HCT116 (cell line): ENCODE results near the gene DOK6. TPM values are rescaled to one million over a fixed set of nuclear protein-coding genes. Genes with fewer than 3 reads are reported as not detected.

Source experiments
- ATAC-seq: fragments of 200-7000 bp; cut with Tn5 transposase; 2 replicates; pipeline ENCODE4 v1.9.1; 2020; ENCODE audit warnings: mild to moderate bottlenecking, moderate library complexity
- BruUV-seq: library from RNA; stranded (reverse); fragments of 400-500 nt; replicated peaks from 2 replicates; lab custom pipeline; 2021; lab: Mats Ljungman, UMichigan
- CTCF ChIA-PET: fragments of 300-600 bp; sonication (Branson Sonifier 250); formaldehyde crosslinking; loops from one replicate; lab custom pipeline; 2021; ENCODE audit warnings: antibody characterized with exemption; lab: Charles Lee
- POLR2A ChIA-PET: fragments of 300-600, 350-600 bp; sonication (Branson Sonifier 250); formaldehyde crosslinking; loops from one replicate; lab custom pipeline; 2021; ENCODE audit warnings: antibody characterized with exemption; lab: Charles Lee
- RAD21 ChIA-PET, 2 experiments: fragments of 300-600 bp; sonication (Branson Sonifier 250); formaldehyde crosslinking; loops; one replicate each; lab custom pipeline; 2023; ENCODE audit warnings: low total read pairs in 2 of 2; ENCODE audit not compliant: uncharacterized antibody in 2 of 2, unreplicated experiment in 2 of 2, low non-redundant PET in 1 of 2; lab: Charles Lee
- DNase-seq: peaks from one replicate; pipeline ENCODE4 v3.0.0-alpha.2; 2010; ENCODE audit warnings: low read depth, low spot score
- H2AFZ ChIP-seq: fragments of 200-600 bp; shearing (Covaris generic), sonication (generic); 2 replicates; pipeline ENCODE4 v1.6.1; 2017; ENCODE audit warnings: low read depth, mixed run types, mixed read lengths, antibody characterized with exemption, low read length; ENCODE audit not compliant: poor library complexity, severe bottlenecking
- H3K27ac ChIP-seq: 2 replicates; pipeline ENCODE4 v1.5.1; 2012; ENCODE audit warnings: low read depth, low read length
- H3K27me3 ChIP-seq: fragments of 200-600 bp; sonication (generic); 2 replicates; pipeline ENCODE4 v1.6.1; 2016; ENCODE audit warnings: mixed run types, low read length, mixed read lengths; ENCODE audit not compliant: insufficient read depth
- H3K36me3 ChIP-seq, 2 experiments: fragments of 200-500 bp in 1 of 2; fragments of 200-600 bp in 1 of 2; sonication (Bioruptor generic) in 1 of 2; sonication (generic) in 1 of 2; 2 replicates each; pipeline versions ENCODE4 v1.5.1 to v1.6.1; 2014 to 2016; ENCODE audit warnings: low read length in 2 of 2, inconsistent platforms in 1 of 2, mixed read lengths in 1 of 2, mixed run types in 1 of 2; ENCODE audit not compliant: insufficient read depth in 2 of 2, control insufficient read depth in 1 of 2
- H3K4me1 ChIP-seq, 2 experiments: fragments of 200-600 bp in 1 of 2; sonication (generic) in 1 of 2; 2 replicates each; pipeline versions ENCODE4 v1.5.1 to v1.6.1; 2012 to 2017; ENCODE audit warnings: low read length in 2 of 2, inconsistent platforms in 1 of 2, mild to moderate bottlenecking in 1 of 2, mixed read lengths in 1 of 2, mixed run types in 1 of 2, moderate library complexity in 1 of 2; ENCODE audit not compliant: insufficient read depth in 2 of 2, control insufficient read depth in 1 of 2
- H3K4me2 ChIP-seq: fragments of 200-600 bp; sonication (generic); 2 replicates; pipeline ENCODE4 v1.6.1; 2017; ENCODE audit warnings: mixed run types, low read length, mixed read lengths
- H3K4me3 ChIP-seq, 2 experiments: fragments of 200-600 bp in 1 of 2; sonication (generic) in 1 of 2; replicated peaks in 1 of 2; 2 replicates each; pipeline ENCODE4 v1.5.1; 2011 to 2016; ENCODE audit warnings: low read length in 2 of 2, control low read depth in 1 of 2, low read depth in 1 of 2, mild to moderate bottlenecking in 1 of 2, mixed read lengths in 1 of 2, mixed run types in 1 of 2
- H3K79me2 ChIP-seq: fragments of 200-600 bp; sonication (generic); 2 replicates; pipeline ENCODE4 v1.6.1; 2017; ENCODE audit warnings: mild to moderate bottlenecking, mixed run types, low read length, moderate library complexity, mixed read lengths; ENCODE audit not compliant: insufficient read depth
- H3K9ac ChIP-seq: fragments of 200-600 bp; sonication (generic); 2 replicates; pipeline ENCODE4 v1.6.1; 2016; ENCODE audit warnings: low read length, mixed read lengths
- H3K9me2 ChIP-seq: fragments of 200-600 bp; sonication (generic), shearing (Covaris generic); 2 replicates; pipeline ENCODE4 v1.6.1; 2017; ENCODE audit warnings: mixed run types, mild to moderate bottlenecking, moderate library complexity; ENCODE audit not compliant: insufficient read depth
- H3K9me3 ChIP-seq, 2 experiments: fragments of 200-500 bp in 1 of 2; fragments of 200-600 bp in 1 of 2; sonication (Bioruptor generic) in 1 of 2; sonication (generic) in 1 of 2; 2 replicates each; pipeline ENCODE4 v1.6.1; 2014 to 2017; ENCODE audit warnings: low read length in 2 of 2, mixed read lengths in 2 of 2, inconsistent platforms in 1 of 2, low read depth in 1 of 2, mild to moderate bottlenecking in 1 of 2, mixed run types in 1 of 2, moderate library complexity in 1 of 2; ENCODE audit not compliant: control insufficient read depth in 1 of 2, insufficient read depth in 1 of 2
- H4K20me1 ChIP-seq: fragments of 200-600 bp; sonication (generic), shearing (Covaris generic); 2 replicates; pipeline ENCODE4 v1.6.1; 2017; ENCODE audit warnings: mixed run types, mild to moderate bottlenecking, moderate library complexity; ENCODE audit not compliant: insufficient read depth
- CBX3 ChIP-seq: IDR thresholded peaks from 2 replicates; pipeline ENCODE4 v1.6.1; 2012; ENCODE audit warnings: low read depth
- POLR2A ChIP-seq: IDR thresholded peaks from 2 replicates; pipeline ENCODE4 v1.7.0; 2011; ENCODE audit warnings: borderline replicate concordance; ENCODE audit not compliant: insufficient read depth, insufficient read length; ENCODE audit errors: extremely low read depth
- RAD21 ChIP-seq: IDR thresholded peaks from 2 replicates; pipeline ENCODE4 v1.6.1; 2012; ENCODE audit warnings: low read depth, mild to moderate bottlenecking
- SIN3A ChIP-seq: IDR thresholded peaks from 2 replicates; pipeline ENCODE4 v1.6.1; 2012; ENCODE audit warnings: low read depth
- SP1 ChIP-seq: IDR thresholded peaks from 2 replicates; pipeline ENCODE4 v1.6.1; 2012; ENCODE audit warnings: low read depth
- SRF ChIP-seq: IDR thresholded peaks from 2 replicates; pipeline ENCODE4 v1.6.1; 2012; ENCODE audit warnings: low read depth
- TCF7L2 ChIP-seq: IDR thresholded peaks from 2 replicates; pipeline ENCODE4 v1.7.0; 2011; ENCODE audit warnings: borderline replicate concordance, inconsistent platforms; ENCODE audit not compliant: insufficient read depth, insufficient read length; ENCODE audit errors: extremely low read depth
- intact Hi-C: fragments of 100-400 bp; cut with micrococcal nuclease; formaldehyde crosslinking; loops from 2 replicates; pipeline ENCODE4 v1.10.0; 2022
- total RNA-seq: library from RNA; stranded (reverse); gene quantifications from one replicate; pipeline ENCODE4 v1.2.1, GENCODE V29; 2021; ENCODE audit not compliant: unreplicated experiment
- TF ChIP-seq, protein P1 (sequence below): IDR thresholded peaks from 2 replicates; pipeline ENCODE4 v1.6.1; 2012; ENCODE audit warnings: low read depth
- TF ChIP-seq, protein P2 (sequence below), 3 experiments: fragments of 200-600 bp in 1 of 3; sonication (generic) in 1 of 3; IDR thresholded peaks in 2 of 3; conservative IDR thresholded peaks in 1 of 3; 2 replicates each; pipeline ENCODE4 v1.5.1; 2012 to 2017; ENCODE audit warnings: low read depth in 2 of 3, low read length in 2 of 3, antibody characterized with exemption in 1 of 3, borderline replicate concordance in 1 of 3, control low read depth in 1 of 3, mild to moderate bottlenecking in 1 of 3, mixed read lengths in 1 of 3, mixed run types in 1 of 3, moderate library complexity in 1 of 3; ENCODE audit not compliant: insufficient read depth in 1 of 3

The DOK6 gene
- total RNA-seq, 1 experiment from 2014 or later, result not detected

DNA sequence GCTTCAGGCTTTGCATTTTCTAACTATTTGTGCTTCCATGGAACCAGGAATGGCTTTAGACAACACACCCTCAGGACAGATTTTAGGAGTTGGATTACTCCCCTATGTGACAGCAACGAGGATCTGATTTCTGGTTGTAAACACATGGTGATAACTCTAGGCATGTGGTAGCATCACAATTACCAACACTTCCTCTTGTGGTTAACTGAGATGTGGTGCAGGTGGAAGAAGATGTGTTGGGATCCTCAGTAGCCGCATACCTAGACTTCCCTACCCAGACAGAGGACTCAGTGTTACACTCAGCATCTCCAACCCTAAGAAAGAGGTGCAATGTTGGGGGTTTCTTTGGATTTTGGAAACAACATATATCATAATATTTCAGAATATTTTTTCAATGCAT, 234.8 kb downstream of the DOK6 start (continued):
- TF ChIP-seq, protein P1, sequence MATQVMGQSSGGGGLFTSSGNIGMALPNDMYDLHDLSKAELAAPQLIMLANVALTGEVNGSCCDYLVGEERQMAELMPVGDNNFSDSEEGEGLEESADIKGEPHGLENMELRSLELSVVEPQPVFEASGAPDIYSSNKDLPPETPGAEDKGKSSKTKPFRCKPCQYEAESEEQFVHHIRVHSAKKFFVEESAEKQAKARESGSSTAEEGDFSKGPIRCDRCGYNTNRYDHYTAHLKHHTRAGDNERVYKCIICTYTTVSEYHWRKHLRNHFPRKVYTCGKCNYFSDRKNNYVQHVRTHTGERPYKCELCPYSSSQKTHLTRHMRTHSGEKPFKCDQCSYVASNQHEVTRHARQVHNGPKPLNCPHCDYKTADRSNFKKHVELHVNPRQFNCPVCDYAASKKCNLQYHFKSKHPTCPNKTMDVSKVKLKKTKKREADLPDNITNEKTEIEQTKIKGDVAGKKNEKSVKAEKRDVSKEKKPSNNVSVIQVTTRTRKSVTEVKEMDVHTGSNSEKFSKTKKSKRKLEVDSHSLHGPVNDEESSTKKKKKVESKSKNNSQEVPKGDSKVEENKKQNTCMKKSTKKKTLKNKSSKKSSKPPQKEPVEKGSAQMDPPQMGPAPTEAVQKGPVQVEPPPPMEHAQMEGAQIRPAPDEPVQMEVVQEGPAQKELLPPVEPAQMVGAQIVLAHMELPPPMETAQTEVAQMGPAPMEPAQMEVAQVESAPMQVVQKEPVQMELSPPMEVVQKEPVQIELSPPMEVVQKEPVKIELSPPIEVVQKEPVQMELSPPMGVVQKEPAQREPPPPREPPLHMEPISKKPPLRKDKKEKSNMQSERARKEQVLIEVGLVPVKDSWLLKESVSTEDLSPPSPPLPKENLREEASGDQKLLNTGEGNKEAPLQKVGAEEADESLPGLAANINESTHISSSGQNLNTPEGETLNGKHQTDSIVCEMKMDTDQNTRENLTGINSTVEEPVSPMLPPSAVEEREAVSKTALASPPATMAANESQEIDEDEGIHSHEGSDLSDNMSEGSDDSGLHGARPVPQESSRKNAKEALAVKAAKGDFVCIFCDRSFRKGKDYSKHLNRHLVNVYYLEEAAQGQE, result no peak
- TF ChIP-seq SP1 (no peak), TCF7L2 (no peak), CBX3 (no peak), POLR2A (no peak)
- TF ChIP-seq, all 23 proteins: peak for 0

DNA sequence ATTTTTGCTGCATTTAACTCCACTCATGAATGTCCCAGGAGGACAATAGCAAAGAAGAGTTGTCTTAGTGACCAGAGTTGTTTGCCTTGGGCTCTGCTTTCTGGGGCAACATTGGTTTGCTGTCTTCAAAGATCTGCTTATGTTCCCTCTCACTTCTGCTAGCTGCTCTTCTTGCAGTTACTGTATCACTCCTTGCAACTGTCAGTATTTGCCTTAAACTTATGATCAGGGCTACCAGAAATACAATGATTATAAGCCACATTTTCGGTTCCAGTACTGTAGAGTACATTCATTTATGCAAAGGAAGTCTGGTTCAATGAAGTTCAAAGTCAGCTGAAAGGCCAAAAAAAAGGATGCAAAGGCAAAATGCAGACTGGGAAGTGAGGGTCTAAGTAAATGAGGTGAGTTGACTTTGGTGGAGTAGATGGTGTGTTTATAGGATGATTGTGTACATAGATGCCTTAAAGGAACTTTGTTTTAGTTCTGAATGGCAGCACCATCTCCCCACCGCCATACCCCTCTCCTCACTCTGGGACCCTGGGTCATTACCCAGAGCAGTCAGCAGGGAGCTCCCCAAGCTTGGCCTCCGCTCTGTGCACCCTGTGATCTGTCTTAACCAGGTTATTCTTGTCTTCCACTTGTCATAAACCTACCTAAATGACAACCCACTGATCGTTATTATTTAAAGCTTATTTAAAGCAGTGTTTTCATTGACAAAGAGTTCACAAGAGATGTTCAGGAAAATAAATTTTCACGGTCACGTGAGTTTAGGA, 236.0 kb downstream of the DOK6 start:
- CTCF ChIA-PET, result no interaction called here
- Histone ChIP-seq H3K4me1 (no peaks in the 10 kb centered on the region), H3K9me3 (no peaks in the 10 kb centered on the region), H2AFZ (no peak overlapping the region), H3K27me3 (no peaks in the 10 kb centered on the region), H3K36me3 (no peaks in the 10 kb centered on the region), H4K20me1 (no peaks in the 10 kb centered on the region), H3K4me2 (no peak overlapping the region), H3K79me2 (no peaks in the 10 kb centered on the region), H3K27ac (no peak overlapping the region), H3K9me2 (no peaks in the 10 kb centered on the region), H3K4me3 (no peak overlapping the region), H3K9ac (no peak overlapping the region)
- no peak for DNase-seq
- BruUV-seq, result no TSS peak
- POLR2A ChIA-PET, result no interaction called here
- RAD21 ChIA-PET, result no interaction called here
- TF ChIP-seq RAD21 (peak; percentile 42; the same call in 1 of the 2 replicates), SRF (no peak), SIN3A (no peak)
- TF ChIP-seq, protein P2, sequence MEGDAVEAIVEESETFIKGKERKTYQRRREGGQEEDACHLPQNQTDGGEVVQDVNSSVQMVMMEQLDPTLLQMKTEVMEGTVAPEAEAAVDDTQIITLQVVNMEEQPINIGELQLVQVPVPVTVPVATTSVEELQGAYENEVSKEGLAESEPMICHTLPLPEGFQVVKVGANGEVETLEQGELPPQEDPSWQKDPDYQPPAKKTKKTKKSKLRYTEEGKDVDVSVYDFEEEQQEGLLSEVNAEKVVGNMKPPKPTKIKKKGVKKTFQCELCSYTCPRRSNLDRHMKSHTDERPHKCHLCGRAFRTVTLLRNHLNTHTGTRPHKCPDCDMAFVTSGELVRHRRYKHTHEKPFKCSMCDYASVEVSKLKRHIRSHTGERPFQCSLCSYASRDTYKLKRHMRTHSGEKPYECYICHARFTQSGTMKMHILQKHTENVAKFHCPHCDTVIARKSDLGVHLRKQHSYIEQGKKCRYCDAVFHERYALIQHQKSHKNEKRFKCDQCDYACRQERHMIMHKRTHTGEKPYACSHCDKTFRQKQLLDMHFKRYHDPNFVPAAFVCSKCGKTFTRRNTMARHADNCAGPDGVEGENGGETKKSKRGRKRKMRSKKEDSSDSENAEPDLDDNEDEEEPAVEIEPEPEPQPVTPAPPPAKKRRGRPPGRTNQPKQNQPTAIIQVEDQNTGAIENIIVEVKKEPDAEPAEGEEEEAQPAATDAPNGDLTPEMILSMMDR (IDR thresholded peaks at IDR 0.05 in 2 of 3, conservative IDR thresholded peaks at IDR 0.05 in 1 of 3; ENCODE audit: borderline replicate concordance in 1 of 3, insufficient read depth in 1 of 3, low read depth in 2 of 3, low read length in 2 of 3), result peak in 1 of 3 experiments; percentile 24; a peak in 1 of 6 replicates
- no peak for ATAC-seq
- intact Hi-C loops, result no loop called here
